A549 treated with dexamethasone at 1 μM for 4 hours (cell line): Measurements from ENCODE around the gene ADM. TPM values are rescaled to one million over a fixed set of nuclear protein-coding genes. Genes with fewer than 3 reads are reported as not detected.

Experiments used
- total RNA-seq: library from RNA; stranded (reverse); fragments of 200-300 nt; extraction: Qiagen RNA extraction; gene quantifications from 5 replicates; pipeline ENCODE4 v1.2.3, GENCODE V29; 2022

The ADM gene, protein sequence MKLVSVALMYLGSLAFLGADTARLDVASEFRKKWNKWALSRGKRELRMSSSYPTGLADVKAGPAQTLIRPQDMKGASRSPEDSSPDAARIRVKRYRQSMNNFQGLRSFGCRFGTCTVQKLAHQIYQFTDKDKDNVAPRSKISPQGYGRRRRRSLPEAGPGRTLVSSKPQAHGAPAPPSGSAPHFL
- 89.2 to 149 TPM (median 102 TPM) in 5 replicates for total RNA-seq

DNA sequence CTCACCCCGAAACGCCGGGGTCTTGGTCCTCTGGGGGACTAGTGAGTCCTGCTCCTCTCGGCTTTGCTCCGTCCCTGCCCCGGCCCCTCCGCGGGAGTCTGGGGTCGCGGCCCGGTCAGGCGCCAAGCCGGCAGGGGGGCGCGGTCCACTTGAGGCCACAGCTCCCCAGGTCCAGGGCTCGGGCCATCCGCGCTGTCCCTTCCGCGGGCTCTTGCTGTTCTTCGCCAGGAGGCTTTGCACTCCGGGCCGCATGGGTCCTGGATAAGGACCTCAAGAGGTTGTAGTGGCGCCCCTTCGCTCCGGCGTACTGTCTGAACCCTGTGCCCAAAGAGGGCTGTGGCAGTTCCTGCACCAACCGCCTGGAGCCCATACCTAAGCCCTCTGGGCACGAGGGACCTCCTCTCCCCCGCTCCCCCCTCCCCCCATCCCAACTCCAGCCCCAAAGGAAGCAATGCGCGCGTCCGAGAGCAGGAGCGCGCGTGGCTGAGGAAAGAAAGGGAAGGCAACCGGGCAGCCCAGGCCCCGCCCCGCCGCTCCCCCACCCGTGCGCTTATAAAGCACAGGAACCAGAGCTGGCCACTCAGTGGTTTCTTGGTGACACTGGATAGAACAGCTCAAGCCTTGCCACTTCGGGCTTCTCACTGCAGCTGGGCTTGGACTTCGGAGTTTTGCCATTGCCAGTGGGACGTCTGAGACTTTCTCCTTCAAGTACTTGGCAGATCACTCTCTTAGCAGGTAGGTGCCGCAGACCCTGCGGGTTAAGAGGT lies at the start of gene ADM:
Gene ADM, plus strand, starts transcription at position 579 of the 767 bp plus-strand sequence. CDS start 628 bp downstream, outside the sequence.

DNA sequence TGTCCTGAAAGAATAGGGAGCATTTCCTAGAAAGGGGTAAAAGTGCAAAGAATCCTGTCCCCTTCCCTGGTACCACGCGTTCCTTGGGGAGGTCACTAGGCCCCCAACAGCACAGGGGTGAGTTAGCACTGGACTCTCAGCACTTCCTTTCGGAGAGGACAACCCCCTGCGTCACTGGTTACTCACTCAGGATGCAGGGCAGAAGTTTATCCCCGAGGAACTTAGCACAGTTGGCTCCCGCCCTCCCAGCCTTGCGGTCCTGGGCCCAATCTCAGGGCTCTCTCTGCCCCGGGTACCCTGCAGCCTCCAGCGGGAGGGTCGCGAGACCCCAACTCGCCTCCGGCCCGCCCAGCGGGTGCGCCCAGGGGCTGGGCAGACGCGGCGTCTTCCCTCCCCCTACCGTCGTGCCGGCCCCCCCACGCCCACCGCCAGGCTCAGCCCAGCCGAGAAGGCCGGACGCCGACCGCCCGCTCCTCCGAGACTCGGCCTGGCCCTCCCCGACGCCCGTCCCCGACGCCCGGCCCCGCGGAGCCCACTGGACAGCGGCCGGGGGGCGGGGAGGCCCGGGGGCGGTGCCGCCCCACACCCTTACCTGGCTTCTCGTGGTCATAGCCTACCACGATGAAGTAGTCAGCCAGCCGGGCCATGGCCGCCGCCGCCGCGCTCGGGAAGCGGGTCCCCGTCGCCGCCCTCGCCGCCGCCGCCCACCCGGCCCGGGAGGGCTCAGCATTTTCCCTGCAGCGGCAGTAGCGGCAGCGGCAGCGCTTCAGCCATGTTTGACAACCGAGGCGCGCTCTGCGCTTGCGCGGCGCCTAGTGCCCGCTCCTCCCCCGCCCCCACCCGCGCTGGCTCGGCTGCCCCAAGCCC lies 11.2 kb upstream of the ADM start, which contains the start of gene SBF2:
Gene SBF2, minus strand, starts transcription at position 797 of the 867 bp plus-strand sequence. Its CDS starts 150 bp downstream, at position 647.

Other genes starting within 250 kb of the ADM start
- gene SBF2, start 10.9 kb upstream of the ADM start, total RNA-seq, result 11.6 to 15.8 TPM (median 12.6 TPM) in 5 replicates
- gene AMPD3, start 150.2 kb downstream of the ADM start, total RNA-seq, result 6.3 to 8.9 TPM (median 6.8 TPM) in 5 replicates
- 20.9 to 34.2 TPM (median 31.2 TPM) in 5 replicates for gene RNF141, start 236.1 kb downstream of the ADM start, total RNA-seq